ENCODE results near the gene ASPM.

The ASPM gene, protein sequence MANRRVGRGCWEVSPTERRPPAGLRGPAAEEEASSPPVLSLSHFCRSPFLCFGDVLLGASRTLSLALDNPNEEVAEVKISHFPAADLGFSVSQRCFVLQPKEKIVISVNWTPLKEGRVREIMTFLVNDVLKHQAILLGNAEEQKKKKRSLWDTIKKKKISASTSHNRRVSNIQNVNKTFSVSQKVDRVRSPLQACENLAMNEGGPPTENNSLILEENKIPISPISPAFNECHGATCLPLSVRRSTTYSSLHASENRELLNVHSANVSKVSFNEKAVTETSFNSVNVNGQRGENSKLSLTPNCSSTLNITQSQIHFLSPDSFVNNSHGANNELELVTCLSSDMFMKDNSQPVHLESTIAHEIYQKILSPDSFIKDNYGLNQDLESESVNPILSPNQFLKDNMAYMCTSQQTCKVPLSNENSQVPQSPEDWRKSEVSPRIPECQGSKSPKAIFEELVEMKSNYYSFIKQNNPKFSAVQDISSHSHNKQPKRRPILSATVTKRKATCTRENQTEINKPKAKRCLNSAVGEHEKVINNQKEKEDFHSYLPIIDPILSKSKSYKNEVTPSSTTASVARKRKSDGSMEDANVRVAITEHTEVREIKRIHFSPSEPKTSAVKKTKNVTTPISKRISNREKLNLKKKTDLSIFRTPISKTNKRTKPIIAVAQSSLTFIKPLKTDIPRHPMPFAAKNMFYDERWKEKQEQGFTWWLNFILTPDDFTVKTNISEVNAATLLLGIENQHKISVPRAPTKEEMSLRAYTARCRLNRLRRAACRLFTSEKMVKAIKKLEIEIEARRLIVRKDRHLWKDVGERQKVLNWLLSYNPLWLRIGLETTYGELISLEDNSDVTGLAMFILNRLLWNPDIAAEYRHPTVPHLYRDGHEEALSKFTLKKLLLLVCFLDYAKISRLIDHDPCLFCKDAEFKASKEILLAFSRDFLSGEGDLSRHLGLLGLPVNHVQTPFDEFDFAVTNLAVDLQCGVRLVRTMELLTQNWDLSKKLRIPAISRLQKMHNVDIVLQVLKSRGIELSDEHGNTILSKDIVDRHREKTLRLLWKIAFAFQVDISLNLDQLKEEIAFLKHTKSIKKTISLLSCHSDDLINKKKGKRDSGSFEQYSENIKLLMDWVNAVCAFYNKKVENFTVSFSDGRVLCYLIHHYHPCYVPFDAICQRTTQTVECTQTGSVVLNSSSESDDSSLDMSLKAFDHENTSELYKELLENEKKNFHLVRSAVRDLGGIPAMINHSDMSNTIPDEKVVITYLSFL (N-terminal part only)

DNA sequence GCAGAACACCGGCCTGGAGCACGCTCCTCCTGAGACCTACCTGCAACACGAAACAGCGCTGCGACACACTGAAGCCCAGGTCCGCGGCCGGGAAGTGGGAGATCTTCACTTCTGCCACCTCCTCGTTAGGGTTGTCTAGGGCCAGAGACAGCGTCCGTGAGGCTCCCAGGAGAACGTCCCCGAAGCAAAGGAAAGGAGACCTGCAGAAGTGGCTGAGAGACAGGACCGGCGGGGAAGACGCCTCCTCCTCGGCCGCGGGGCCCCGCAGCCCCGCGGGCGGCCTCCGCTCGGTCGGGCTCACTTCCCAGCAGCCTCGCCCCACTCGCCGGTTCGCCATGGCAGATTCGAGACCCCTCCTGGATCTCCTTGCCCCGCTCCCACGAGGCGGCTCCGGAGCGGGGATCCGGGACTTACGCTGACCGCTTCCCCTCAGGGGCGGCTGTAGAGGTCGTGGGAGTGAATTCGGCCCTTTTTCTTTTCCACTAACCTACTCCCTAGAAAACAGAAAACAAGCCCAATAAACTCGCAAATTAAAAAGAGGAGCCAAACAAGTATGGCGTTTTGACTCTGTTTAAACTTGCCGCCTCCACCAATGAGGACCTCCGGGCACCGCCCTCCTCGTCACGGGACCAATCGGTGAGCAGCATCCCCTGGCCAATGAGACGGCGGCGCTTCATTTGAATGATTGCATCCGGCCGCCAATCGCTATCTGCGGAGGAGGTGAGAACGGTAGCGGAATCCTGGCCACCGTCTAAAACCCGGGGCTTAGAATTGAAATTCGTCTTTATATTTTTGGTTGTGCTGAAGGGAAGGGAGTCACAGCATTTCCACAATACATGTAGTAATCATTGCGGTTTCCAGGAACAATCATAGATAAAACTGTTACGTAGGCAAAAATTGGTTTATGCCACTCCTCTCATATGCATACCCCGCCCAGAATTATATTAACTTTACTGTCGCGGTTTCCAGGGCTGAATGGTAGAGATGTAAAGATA, at the start of gene ASPM:
ASPM (minus strand) TSS at position 569 of the 995 bp plus-strand sequence; CDS start at position 337, 232 bp downstream.
- peak; percentile 93 for DNase-seq

DNA sequence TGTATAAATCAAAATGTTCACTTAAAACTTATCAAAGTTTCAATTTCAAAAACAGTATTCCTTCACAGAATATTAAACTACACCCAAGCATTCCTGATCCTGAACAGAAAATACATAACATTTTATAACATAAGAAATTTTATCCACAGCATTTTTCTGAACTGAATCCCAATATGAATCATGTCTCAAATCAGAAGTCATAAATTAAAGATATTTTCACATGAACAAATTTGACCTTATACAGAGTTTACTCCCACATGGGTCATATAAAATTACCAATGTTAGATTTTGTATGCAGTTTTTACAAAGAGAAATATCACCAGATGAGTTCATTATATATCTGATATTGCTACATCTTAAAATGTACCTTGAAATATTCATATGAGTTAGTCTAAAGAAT, 48.6 kb upstream of the ASPM start:
- no peak for DNase-seq

DNA sequence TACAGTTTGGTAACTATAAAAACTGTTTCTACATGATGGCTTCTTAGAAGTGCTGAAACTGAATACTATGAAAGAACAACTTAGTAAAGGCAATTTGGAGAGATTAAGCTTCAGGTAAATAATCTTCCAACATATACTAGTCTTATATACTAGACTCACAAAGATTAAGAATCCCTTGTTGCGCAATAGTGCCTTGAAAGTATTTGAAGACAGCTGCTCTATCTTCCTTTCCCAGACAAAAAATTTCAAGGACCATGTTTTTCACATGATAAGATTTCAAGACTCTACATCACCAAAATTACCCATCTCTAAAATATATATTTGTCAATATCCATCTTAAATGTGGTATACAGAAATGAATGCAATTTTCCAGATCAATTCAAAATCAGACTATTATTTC, 37.7 kb upstream of the ASPM start:
- DNase-seq = no peak

DNA sequence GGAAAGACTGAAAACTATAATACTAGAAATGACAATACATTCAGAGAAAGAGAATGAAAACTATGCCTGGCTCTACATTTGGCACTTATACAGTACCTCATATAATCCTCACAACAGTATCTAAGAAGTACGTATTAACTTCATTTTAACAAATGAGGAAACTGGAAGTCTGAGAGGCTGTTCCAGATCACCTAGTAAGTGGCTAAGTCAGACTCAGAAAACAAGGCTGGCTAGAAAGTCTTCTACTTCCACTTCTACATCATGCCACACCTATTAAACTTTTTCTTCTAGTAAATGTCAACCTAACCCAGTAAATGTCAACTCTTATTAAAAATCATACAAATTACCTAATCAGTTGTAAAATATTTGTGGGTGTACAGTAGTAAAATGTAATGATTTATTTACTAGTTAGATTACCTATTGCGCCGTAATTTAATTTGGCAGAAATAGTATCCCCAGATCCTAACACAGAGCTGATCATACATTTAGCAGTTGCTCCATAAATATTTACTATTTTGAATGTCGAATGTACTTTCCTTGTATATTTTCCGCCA, 36.8 kb upstream of the ASPM start:
- no peak for DNase-seq

DNA sequence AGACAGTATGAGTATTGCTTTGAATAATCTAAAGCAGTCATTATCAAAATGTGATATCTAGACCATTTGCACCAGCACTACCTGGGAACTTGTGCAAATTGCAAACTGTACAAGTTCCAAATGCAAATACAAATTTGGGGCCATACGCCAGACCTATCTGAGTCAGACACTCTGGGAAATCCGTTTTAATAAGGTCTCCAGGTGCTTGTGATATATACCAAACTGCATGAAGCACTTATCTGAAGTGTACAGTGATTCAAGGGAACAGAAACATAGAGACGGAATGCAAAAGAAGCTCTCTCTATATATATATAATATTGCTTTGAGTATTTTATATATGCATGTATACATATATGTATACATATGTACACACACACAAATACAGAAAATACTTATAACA, 36.2 kb upstream of the ASPM start:
- DNase-seq = no peak

DNA sequence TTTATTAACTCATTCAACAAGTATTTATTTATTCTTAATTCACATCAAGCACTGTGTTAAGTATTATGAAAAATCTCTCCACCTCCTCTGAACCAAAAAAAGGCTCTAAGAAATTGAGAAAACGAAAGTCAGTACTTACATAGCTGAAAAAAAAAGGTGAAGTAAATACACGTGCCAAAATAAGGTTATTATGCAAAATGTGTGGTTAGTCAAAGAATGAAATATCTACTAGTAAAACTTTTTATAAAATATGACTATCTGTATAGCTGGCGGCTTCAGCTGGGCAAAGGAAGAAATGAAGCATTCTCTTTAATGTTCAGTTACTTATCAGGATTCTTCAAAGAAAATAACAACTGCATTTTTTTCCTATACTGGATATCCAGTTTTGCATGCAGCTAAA, 35.5 kb upstream of the ASPM start:
- no peak for DNase-seq

DNA sequence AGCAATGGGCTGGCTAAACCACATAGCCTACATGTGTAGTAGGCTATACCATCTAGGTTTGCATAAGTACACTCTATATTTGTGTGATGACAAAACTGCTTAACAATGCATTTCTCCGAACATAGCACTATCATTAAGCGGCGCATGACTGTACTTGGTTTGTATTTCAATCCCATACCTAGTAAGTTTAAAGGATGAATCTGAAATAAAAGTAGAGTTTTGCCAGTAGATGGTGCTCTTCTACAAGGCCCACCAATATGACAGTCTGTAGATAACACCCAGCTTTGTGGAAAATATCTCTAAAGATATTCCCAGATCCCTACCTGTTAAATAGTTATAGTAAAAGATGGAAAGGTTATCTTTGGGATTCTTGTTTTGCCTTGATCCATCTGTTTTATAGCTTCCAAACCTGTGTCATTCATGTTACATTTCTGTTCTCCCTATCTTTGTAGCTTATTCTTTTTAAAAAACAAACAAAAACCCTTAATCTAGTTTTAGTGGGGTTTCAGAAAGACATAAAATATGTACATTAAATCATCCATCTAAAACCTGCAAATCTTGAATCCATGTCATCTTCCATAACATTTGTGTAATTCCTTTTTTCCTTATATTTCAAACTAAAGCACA, 33.9 kb upstream of the ASPM start:
- DNase-seq = peak; percentile 61

DNA sequence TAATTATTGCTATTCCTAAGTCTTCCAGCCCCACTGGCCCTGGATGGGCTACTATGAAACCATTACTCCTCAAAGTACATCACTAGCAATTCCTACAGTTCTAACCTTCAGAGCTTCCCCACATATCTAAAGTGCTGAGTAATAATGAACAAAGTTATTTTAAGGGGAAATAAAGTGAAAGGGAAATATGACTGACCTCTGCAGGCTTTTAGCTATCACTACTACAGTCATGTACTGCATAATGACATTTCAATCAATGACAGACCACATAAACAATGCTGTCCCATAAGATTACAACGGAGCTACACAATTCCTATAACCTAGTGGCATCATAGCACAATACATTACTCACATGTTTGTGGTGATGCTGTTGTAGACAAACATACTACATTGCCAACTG, 32.5 kb upstream of the ASPM start:
- no peak for DNase-seq

DNA sequence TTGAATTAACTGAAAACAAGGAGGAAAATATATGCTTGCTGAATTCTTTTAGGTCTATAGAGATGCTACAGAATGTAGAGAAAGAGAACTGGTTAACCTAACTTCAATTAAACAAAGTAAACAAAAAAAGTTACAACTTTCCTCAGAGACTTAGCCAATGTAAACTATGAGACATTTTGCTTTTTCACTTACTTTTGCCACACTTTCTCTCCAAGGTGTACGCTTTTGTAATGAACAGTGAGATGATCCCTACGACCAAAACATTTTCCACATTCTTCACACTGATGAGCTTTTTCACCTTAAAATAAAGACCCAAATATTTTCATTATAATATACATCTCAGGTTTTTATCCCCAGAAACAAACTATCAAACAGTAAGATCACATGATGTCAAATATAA, 28.3 kb upstream of the ASPM start:
- no peak for DNase-seq

DNA sequence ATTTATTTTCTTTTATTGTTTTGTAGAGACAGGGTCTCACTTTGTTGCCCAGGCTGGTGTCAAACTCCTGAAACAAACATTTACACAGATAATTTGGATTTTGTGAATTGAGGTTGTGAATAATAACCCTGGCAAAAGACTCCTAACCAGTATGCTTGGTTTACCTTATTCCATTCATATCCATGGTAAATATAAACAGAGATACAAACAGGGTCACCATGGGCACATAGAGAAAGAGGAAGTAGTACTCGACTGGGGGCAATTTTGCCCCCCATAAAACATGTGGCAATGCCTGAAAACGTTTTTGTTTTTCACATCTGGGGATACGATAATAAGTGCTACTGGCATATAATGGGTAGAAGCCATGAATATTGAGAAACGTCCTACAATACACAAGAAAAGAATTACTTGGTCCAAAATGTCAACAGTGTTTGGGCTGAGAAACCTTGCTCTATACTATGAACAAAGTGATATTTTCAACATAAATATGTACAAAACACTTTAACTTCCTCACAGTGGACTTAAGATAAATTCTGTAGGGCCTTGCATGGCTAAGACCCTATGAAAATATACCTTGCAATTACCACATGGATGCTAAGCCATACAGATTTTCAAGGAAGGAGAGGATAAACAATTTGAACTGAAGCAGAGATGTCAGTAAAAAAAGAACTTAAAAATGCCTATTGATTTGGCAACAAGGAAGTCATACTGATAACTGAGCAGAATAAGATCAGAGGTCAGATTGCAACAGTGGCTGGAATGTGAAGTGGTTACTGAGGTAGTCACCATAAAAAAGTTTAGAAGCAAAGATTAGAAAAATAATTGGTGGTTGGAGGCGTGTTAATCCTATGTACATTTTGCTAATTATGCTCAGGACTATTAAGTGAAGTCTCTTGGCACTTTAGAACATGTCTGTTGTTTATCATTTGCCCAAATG, 27.4 kb upstream of the ASPM start:
- no peak for DNase-seq

DNA sequence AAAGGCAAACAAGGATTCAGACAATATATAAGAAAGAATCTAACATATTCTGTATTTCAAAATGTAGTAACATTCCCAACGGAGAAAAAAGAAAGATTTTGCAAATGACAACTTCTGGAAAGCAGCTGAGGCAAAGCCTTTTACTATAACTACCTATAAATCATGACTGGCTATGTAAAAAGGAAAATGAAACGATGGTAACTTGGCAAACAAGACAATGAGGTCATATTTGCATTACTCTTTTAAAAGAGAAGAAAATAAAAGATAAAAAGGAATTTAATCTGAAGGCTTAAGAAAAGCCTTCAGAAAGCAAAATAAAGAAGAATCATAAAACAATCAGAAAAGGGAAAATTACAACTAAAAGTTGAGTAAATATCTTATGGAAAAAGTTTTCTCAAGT, 25.1 kb upstream of the ASPM start:
- no peak for DNase-seq

DNA sequence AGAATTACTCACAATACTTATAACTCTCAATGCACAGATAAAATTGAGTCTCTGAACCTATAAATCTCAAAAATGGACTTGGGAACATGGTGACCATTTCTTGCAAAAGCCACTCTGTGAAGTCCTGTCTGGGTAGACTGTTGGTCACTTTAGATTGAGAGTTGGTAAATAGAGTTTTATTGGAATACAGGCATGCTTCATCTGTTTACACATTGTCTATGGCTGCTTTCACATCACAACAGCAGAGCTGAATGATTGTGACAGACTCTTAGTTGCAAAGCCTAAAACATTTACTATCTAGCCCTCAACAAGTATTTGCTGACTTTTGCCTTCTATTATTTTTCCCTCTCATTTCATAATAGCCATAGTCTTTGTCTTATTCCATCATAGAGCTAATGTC, 24.1 kb upstream of the ASPM start:
- no peak for DNase-seq

DNA sequence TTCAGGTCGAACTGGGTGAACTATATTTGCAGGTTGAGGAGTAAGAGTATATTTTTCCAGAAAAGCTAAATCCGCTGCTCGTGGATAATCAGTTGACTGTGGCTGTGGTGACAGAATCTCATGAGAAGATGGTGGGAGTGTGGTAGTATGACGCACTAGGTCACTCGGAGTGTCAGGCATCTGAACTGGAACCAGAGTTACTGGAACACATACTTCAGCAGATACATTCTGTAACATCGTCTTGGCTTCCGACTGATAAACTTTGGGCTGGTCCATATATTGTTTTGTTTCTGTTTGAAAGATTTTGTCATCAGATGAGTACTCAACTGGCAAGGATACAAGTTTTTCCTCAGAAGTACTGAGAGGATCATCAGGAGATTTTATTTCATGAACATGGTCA, 13.0 kb upstream of the ASPM start:
- no peak for DNase-seq

DNA sequence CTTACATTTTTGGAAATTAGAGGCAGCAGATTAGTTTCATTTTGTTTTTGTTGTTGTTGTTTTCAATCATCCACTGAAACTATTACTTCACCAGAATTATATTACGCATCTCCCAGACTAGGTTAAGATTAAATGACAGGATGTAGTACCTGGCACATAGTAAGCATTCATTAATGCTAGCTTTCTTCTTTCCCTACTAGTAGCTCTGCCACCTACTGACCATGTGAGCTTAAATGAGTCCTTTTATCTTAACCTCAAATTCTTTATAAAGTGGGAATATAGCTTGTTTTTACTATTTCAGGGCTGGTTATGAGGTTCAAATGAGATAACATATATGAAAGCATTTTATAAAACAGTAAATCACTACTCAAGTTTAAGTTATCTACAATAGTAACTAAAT, 10.2 kb upstream of the ASPM start:
- DNase-seq = no peak

DNA sequence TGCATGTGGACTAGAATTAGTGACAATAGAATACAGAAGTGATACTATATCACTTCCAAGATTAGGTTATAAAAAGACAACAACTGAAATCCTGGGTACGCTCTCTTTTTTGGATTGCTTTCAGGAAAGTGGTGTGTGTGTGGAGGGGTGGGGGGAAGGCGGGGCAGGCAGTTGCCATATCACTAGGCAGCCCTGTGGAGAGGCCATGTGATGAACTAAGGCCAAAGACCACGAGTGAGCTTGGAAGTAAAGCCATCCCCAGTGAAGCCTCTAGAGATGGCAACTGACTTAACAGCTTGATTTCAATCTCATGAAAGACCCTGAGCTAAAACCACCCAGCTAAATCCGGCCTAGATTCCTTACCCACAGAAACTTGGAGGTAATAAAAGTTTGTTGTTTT, 6.2 kb upstream of the ASPM start:
- no peak for DNase-seq

DNA sequence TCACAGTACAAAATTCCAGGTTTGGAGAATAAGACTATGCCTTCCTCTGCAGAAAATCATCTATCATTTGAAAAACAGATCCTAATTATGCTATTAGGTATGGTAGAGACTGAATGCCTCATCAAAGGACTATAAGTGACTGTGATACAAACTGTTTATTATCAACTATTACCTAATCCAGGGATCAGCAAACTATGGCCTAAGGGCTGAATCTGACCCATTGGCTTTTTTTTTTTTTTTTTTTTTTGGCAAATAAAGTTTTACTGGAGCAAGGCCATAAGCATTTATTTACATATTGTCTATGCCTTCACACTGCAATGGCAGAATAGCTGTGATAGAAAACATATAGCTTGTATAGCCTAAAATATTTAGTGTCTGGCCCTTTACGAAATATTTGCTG, 4.7 kb upstream of the ASPM start:
- DNase-seq = no peak

DNA sequence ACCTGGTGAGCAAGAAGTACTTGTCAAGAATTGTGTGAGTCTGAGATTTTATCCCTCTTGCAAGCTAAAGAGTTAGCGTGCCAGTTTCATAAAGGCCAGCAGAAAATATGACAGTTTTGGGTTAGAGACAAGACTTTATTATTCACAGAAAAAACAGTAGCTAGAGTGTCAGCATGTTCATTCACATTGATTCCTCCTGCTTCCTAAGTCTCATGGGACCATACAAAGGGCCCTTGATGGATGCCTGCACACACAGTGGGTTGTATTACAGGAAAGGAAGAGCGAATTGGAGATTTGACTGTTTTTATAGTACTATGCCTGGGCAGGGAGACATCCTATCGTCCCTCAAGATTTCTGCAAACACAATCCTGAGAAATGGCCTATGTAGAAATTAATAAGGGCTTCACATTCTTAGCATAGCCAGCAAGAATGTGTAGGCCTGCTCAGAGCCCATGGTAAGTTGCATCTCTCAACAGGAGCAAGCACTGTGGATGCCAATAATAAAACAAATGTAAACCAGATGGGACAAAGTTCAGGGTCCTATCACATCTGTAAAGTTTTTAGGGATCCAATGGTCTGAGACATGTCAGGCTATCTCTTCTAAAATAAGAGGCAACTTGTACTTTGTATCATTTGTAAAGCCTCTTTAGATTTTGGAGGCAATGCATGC, 4.0 kb upstream of the ASPM start:
- no peak for DNase-seq

DNA sequence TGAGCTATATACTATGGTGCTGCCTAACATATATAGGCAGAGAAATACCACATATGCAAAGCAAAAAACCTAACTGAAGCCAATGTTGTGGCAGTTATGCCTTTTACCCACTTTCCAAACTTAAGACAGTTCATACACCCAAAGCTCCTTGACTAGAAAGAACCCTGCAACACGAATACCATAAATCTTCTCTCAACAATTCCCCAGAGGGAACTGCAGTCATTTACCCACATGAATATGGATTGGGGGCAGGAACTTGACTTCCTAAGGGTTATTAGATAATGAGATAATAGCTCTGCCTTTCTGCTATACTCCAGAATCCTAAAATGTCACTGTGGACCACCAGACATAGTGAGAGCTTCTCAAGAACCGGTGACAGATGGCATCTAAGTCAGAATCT, 2.9 kb upstream of the ASPM start:
- no peak for DNase-seq

DNA sequence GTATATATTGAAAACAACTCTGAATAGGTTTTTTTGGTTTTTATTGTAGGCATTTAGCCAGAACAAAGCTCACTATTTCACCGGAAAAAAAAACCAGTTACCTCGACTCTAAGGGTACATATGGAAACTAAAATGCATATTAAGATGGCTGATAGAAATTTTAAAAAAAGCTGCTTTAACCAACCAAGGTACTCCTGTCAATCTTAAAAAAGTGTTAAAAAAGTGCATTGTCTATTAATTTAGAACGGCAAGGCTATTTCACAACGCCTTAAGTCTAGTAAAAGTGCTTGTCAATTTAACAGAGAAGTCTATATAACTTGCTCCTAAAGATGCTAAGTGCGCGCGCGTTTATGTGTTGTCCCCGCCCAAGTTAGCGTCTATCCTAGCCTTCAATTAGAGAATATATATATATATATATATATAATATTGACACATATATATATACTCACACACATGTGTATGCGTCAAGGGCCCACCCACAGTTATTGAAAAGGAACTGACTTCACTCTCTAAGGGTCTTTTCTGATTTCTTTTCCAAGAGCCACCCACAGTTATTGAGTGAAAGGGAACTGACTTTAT, 934 bp downstream of the ASPM start:
- DNase-seq = no peak

Measured in NCI-H510A treated with DMSO at 0.1 percent for 48 hours (cell line).